Measurements from ENCODE around the gene MACROD2. TPM values are rescaled to one million over a fixed set of nuclear protein-coding genes. Genes with fewer than 3 reads are reported as not detected.

MACROD2 gene
- total RNA-seq, 1 experiment from 2014 or later: 3.7 TPM

DNA sequence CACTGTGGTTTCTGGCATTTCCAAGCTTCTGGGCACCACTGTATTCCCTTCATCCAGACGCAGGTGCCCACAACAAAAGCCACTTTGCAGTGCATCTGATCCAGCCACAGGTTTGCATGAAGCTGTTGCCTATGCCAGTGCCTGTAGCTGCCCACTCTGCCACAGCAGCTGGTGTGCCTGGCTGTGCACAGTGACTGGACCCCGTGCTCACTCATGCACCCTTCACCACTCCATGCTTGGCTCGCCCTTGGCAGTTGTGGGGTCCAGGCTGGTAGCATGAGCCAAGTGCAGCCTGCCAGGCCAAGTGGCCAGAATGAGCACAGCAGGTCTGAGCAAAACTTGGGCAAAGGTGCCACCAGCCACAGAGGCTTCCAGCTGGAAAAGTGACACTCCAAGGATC lies 47.6 kb upstream of the MACROD2 start:
- RAD21 ChIA-PET (ENCODE audit: low non-redundant PET in 1 of 2, low total read pairs in 2 of 2, uncharacterized antibody in 2 of 2, unreplicated experiment in 2 of 2): no interaction called here

More for the DNA sequence above, 47.6 kb upstream of the MACROD2 start:
- Histone ChIP-seq H4K20me1 (ENCODE audit: insufficient read depth) (no peaks in the 10 kb centered on the region), H3K4me1 (ENCODE audit: control insufficient read depth in 1 of 2, insufficient read depth in 2 of 2, low read length in 2 of 2) (no peaks in the 10 kb centered on the region), H3K4me2 (ENCODE audit: low read length) (no peak overlapping the region), H2AFZ (ENCODE audit: low read depth, low read length, poor library complexity, severe bottlenecking) (no peak overlapping the region), H3K27ac (ENCODE audit: low read depth, low read length) (no peak overlapping the region), H3K9ac (ENCODE audit: low read length) (no peak overlapping the region), H3K4me3 (replicated peaks in 1 of 2; ENCODE audit: low read depth in 1 of 2, low read length in 2 of 2) (no peak overlapping the region), H3K27me3 (ENCODE audit: insufficient read depth, low read length) (no peaks in the 10 kb centered on the region; the same call in 1 of the 2 replicates), H3K36me3 (ENCODE audit: control insufficient read depth in 1 of 2, insufficient read depth in 2 of 2, low read length in 2 of 2) (no peaks in the 10 kb centered on the region), H3K9me3 (ENCODE audit: control insufficient read depth in 1 of 2, insufficient read depth in 1 of 2, low read depth in 1 of 2, low read length in 2 of 2) (no peaks in the 10 kb centered on the region), H3K79me2 (ENCODE audit: insufficient read depth, low read length) (no peaks in the 10 kb centered on the region), H3K9me2 (ENCODE audit: insufficient read depth) (no peaks in the 10 kb centered on the region)
- no peak for TF ChIP-seq ZFX (IDR thresholded peaks at IDR 0.05)
- TF ChIP-seq, protein P1, sequence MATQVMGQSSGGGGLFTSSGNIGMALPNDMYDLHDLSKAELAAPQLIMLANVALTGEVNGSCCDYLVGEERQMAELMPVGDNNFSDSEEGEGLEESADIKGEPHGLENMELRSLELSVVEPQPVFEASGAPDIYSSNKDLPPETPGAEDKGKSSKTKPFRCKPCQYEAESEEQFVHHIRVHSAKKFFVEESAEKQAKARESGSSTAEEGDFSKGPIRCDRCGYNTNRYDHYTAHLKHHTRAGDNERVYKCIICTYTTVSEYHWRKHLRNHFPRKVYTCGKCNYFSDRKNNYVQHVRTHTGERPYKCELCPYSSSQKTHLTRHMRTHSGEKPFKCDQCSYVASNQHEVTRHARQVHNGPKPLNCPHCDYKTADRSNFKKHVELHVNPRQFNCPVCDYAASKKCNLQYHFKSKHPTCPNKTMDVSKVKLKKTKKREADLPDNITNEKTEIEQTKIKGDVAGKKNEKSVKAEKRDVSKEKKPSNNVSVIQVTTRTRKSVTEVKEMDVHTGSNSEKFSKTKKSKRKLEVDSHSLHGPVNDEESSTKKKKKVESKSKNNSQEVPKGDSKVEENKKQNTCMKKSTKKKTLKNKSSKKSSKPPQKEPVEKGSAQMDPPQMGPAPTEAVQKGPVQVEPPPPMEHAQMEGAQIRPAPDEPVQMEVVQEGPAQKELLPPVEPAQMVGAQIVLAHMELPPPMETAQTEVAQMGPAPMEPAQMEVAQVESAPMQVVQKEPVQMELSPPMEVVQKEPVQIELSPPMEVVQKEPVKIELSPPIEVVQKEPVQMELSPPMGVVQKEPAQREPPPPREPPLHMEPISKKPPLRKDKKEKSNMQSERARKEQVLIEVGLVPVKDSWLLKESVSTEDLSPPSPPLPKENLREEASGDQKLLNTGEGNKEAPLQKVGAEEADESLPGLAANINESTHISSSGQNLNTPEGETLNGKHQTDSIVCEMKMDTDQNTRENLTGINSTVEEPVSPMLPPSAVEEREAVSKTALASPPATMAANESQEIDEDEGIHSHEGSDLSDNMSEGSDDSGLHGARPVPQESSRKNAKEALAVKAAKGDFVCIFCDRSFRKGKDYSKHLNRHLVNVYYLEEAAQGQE (IDR thresholded peaks at IDR 0.05; ENCODE audit: low read depth): no peak
- no peak for TF ChIP-seq ZBTB33 (IDR thresholded peaks at IDR 0.05; ENCODE audit: extremely low read depth, insufficient replicate concordance, low read length)
- DNase-seq (ENCODE audit: low read depth, low spot score) (no peak), ATAC-seq (no peak; the same call in 1 of the 2 replicates)
- CTCF ChIA-PET: no interaction called here
- no TSS peak for BruUV-seq (replicated peaks)
- POLR2A ChIA-PET: no interaction called here
- intact Hi-C loops (cut with micrococcal nuclease): no loop called here

Data from HCT116 (cell line).